MM.1S (cell line): ENCODE results near the gene ADAMTS12.

Experiments
- DNase-seq: peaks from one replicate; pipeline ENCODE4 v3.0.0-alpha.2; 2015
- H2AFZ ChIP-seq: fragments of 300-600 bp; sonication (generic); 2 replicates; pipeline ENCODE4 v1.6.0; 2016; ENCODE audit warnings: antibody characterized with exemption, low read length
- H3F3A ChIP-seq: fragments of 300-600 bp; sonication (generic); 2 replicates; pipeline ENCODE4 v1.6.1; 2016; ENCODE audit warnings: mild to moderate bottlenecking, antibody characterized with exemption, low read length, moderate library complexity, mixed read lengths; ENCODE audit not compliant: insufficient read depth
- H3K27ac ChIP-seq: fragments of 300-600 bp; sonication (generic); 2 replicates; pipeline ENCODE4 v1.5.1; 2016; ENCODE audit warnings: mild to moderate bottlenecking, low read length
- H3K27me3 ChIP-seq: fragments of 300-600 bp; sonication (generic); replicated peaks from 2 replicates; pipeline ENCODE4 v1.6.0; 2016; ENCODE audit warnings: low read length; ENCODE audit not compliant: insufficient read depth
- H3K36me3 ChIP-seq: fragments of 300-600 bp; sonication (generic); replicated peaks from 2 replicates; pipeline ENCODE4 v1.6.1; 2016; ENCODE audit warnings: mild to moderate bottlenecking, low read length, mixed read lengths; ENCODE audit not compliant: insufficient read depth
- H3K4me1 ChIP-seq: fragments of 300-600 bp; sonication (generic); 2 replicates; pipeline ENCODE4 v1.6.1; 2016; ENCODE audit warnings: low read length, mixed read lengths
- H3K4me2 ChIP-seq: fragments of 300-600 bp; sonication (generic); 2 replicates; pipeline ENCODE4 v1.6.0; 2016; ENCODE audit warnings: low read depth, low read length
- H3K4me3 ChIP-seq: fragments of 300-600 bp; sonication (generic); 2 replicates; pipeline ENCODE4 v1.5.1; 2016; ENCODE audit warnings: low read length, mixed read lengths
- H3K79me2 ChIP-seq: fragments of 300-600 bp; sonication (generic); 2 replicates; pipeline ENCODE4 v1.6.1; 2016; ENCODE audit warnings: mixed run types, low read length, mixed read lengths
- H3K9ac ChIP-seq: fragments of 300-600 bp; sonication (generic); 2 replicates; pipeline ENCODE4 v1.6.1; 2016; ENCODE audit warnings: low read length, mixed read lengths
- H3K9me2 ChIP-seq: fragments of 300-600 bp; sonication (generic); replicated peaks from 2 replicates; pipeline ENCODE4 v1.6.1; 2016; ENCODE audit warnings: mild to moderate bottlenecking, low read length, mixed read lengths; ENCODE audit not compliant: insufficient read depth
- H3K9me3 ChIP-seq: fragments of 300-600 bp; sonication (generic); replicated peaks from 2 replicates; pipeline ENCODE4 v1.6.1; 2016; ENCODE audit warnings: mild to moderate bottlenecking, low read length, mixed read lengths; ENCODE audit not compliant: insufficient read depth
- H4K20me1 ChIP-seq: fragments of 300-600 bp; sonication (generic); 2 replicates; pipeline ENCODE4 v1.6.1; 2016; ENCODE audit warnings: mild to moderate bottlenecking, low read length, moderate library complexity, mixed read lengths; ENCODE audit not compliant: insufficient read depth
- CTCF ChIP-seq: fragments of 300-600 bp; sonication (generic); IDR thresholded peaks from 2 replicates; pipeline ENCODE4 v1.5.1; 2016; ENCODE audit warnings: antibody characterized with exemption, low read length, mixed read lengths
- EZH2 ChIP-seq: fragments of 300-600 bp; sonication (generic); optimal IDR thresholded peaks from 2 replicates; pipeline ENCODE3; 2017; ENCODE audit warnings: low read depth, mild to moderate bottlenecking, antibody characterized with exemption, low read length, mixed read lengths
- EZH2phosphoT487 ChIP-seq: fragments of 300-600 bp; sonication (generic); IDR thresholded peaks from 2 replicates; pipeline ENCODE4 v1.6.1; 2018; ENCODE audit warnings: antibody characterized with exemption, low read length

The ADAMTS12 gene

GRCh38 chr5:33810491-33811120 is 81.2 kb downstream of the ADAMTS12 start:
- no peaks in the 10 kb centered on the region for H3K27me3 ChIP-seq
- no peaks in the 10 kb centered on the region for H3K36me3 ChIP-seq
- H4K20me1 ChIP-seq, result no peaks in the 10 kb centered on the region
- H3K9ac ChIP-seq, result no peak overlapping the region
- H3K79me2 ChIP-seq, result no peaks in the 10 kb centered on the region
- H3K9me3 ChIP-seq, result no peaks in the 10 kb centered on the region
- TF ChIP-seq EZH2phosphoT487 (no peak), EZH2 (no peak), CTCF (no peak)
- no peak overlapping the region for H3K27ac ChIP-seq
- no peaks in the 10 kb centered on the region for H3K4me1 ChIP-seq
- H3F3A ChIP-seq, result no peaks in the 10 kb centered on the region
- H3K4me2 ChIP-seq, result no peak overlapping the region
- no peaks in the 10 kb centered on the region for H3K9me2 ChIP-seq
- no peak overlapping the region for H3K4me3 ChIP-seq
- no peak overlapping the region for H2AFZ ChIP-seq
- no peak for DNase-seq

GRCh38 chr5:33809936-33810335 is 81.9 kb downstream of the ADAMTS12 start:
- H3K4me1 ChIP-seq, result no peaks in the 10 kb centered on the region

GRCh38 chr5:33808699-33809098 is 83.1 kb downstream of the ADAMTS12 start:
- Histone ChIP-seq H3K36me3 (no peaks in the 10 kb centered on the region), H3K9me2 (no peaks in the 10 kb centered on the region), H3F3A (no peaks in the 10 kb centered on the region), H3K9me3 (no peaks in the 10 kb centered on the region), H3K4me1 (no peaks in the 10 kb centered on the region), H3K27me3 (no peaks in the 10 kb centered on the region), H3K4me2 (no peak overlapping the region), H4K20me1 (no peaks in the 10 kb centered on the region), H3K9ac (no peak overlapping the region), H3K4me3 (no peak overlapping the region), H2AFZ (no peak overlapping the region), H3K79me2 (no peaks in the 10 kb centered on the region), H3K27ac (no peak overlapping the region)
- TF ChIP-seq EZH2 (no peak), CTCF (no peak), EZH2phosphoT487 (no peak)
- DNase-seq, result no peak

More at GRCh38 chr5:33809936-33810335, 81.9 kb downstream of the ADAMTS12 start:
- Histone ChIP-seq H3K79me2 (no peaks in the 10 kb centered on the region), H2AFZ (no peak overlapping the region), H4K20me1 (no peaks in the 10 kb centered on the region), H3K9me2 (no peaks in the 10 kb centered on the region), H3K9me3 (no peaks in the 10 kb centered on the region), H3K36me3 (no peaks in the 10 kb centered on the region), H3K4me2 (no peak overlapping the region), H3K27ac (no peak overlapping the region), H3K4me3 (no peak overlapping the region), H3K9ac (no peak overlapping the region), H3F3A (no peaks in the 10 kb centered on the region), H3K27me3 (no peaks in the 10 kb centered on the region)
- DNase-seq, result no peak
- TF ChIP-seq CTCF (no peak), EZH2phosphoT487 (no peak), EZH2 (no peak)
